Osteoblast (primary cell): Measurements from ENCODE around the gene LIF. TPM values are rescaled to one million over a fixed set of nuclear protein-coding genes. Genes with fewer than 3 reads are reported as not detected.
A peak's percentile ranks its signal among the peaks of the same experiment; 100 is the strongest.

Experiments used
- DNase-seq: peaks from one replicate; pipeline ENCODE4 v3.0.0; 2011; ENCODE audit warnings: low spot score, mixed read lengths; ENCODE audit not compliant: insufficient read length; ENCODE audit errors: missing footprints
- H2AFZ ChIP-seq: 2 replicates; pipeline ENCODE4 v1.6.0; 2011; ENCODE audit warnings: mild to moderate bottlenecking, low read length
- H3K27ac ChIP-seq: 2 replicates; pipeline ENCODE4 v1.5.1; 2011; ENCODE audit warnings: mild to moderate bottlenecking, low read depth, low read length, moderate library complexity
- H3K27me3 ChIP-seq: 2 replicates; pipeline ENCODE4 v1.6.0; 2012; ENCODE audit warnings: mild to moderate bottlenecking, control low read depth, inconsistent platforms, low read length, moderate library complexity; ENCODE audit not compliant: insufficient read depth
- H3K36me3 ChIP-seq: 2 replicates; pipeline ENCODE4 v1.5.1; 2011; ENCODE audit warnings: mild to moderate bottlenecking, low read length, control low read depth, moderate library complexity; ENCODE audit not compliant: insufficient read depth
- H3K4me1 ChIP-seq: 2 replicates; pipeline ENCODE4 v1.5.1; 2011; ENCODE audit warnings: mild to moderate bottlenecking, low read length, control low read depth, moderate library complexity; ENCODE audit not compliant: insufficient read depth
- H3K4me2 ChIP-seq: 2 replicates; pipeline ENCODE4 v1.6.0; 2011; ENCODE audit warnings: mild to moderate bottlenecking, low read length; ENCODE audit not compliant: insufficient read depth
- H3K4me3 ChIP-seq: fragments of 200-600 bp; sonication (generic); 3 replicates; pipeline ENCODE4 v1.5.1; 2012; ENCODE audit warnings: mild to moderate bottlenecking, low read length, inconsistent platforms; ENCODE audit not compliant: insufficient read depth
- H3K79me2 ChIP-seq: 2 replicates; pipeline ENCODE4 v1.6.0; 2012; ENCODE audit warnings: mild to moderate bottlenecking, low read length, control low read depth, inconsistent platforms; ENCODE audit not compliant: insufficient read depth
- H3K9me3 ChIP-seq: 2 replicates; pipeline ENCODE4 v1.5.1; 2011; ENCODE audit warnings: low read depth, low read length, control low read depth
- H4K20me1 ChIP-seq: 2 replicates; pipeline ENCODE4 v1.6.0; 2012; ENCODE audit warnings: mild to moderate bottlenecking, low read length, control low read depth; ENCODE audit not compliant: insufficient read depth
- CTCF ChIP-seq: IDR thresholded peaks from 2 replicates; pipeline ENCODE4 v1.5.1; 2011; ENCODE audit warnings: mild to moderate bottlenecking, low read depth, low read length, moderate library complexity; ENCODE audit errors: extremely low read depth
- total RNA-seq: library from RNA; depleted of rRNA; stranded (reverse); fragments of >200 nt; gene quantifications from 2 replicates; pipeline ENCODE4 v1.2.3, GENCODE V29; 2012

Gene LIF
- total RNA-seq, result 3.2 and 3.3 TPM in 2 replicates

GRCh38 chr22:30245985-30246813, at the start of gene LIF:
Gene LIF, minus strand, starts transcription at chr22:30246759. Its CDS starts 64 bp downstream, at chr22:30246695.
- peaks cover 14% of the 10 kb centered on the region for H4K20me1 ChIP-seq
- H3K27ac ChIP-seq, result peak within 1 kb of the TSS; percentile 96
- peak within 1 kb of the TSS; percentile 96 for H3K4me2 ChIP-seq
- peaks cover 61% of the 10 kb centered on the region for H3K79me2 ChIP-seq
- TF ChIP-seq CTCF, result no peak
- H3K4me3 ChIP-seq, result peak within 1 kb of the TSS; percentile 93
- H2AFZ ChIP-seq, result peak within 1 kb of the TSS; percentile 47
- H3K36me3 ChIP-seq, result peaks cover 37% of the 10 kb centered on the region
- peaks cover 59% of the 10 kb centered on the region for H3K4me1 ChIP-seq
- no peaks in the 10 kb centered on the region for H3K9me3 ChIP-seq
- no peaks in the 10 kb centered on the region for H3K27me3 ChIP-seq
- DNase-seq, result peak; percentile 92

GRCh38 chr22:30296324-30296723, 49.8 kb upstream of the LIF start:
- peak; percentile 52 for DNase-seq
- no peak overlapping the region for H2AFZ ChIP-seq
- no peaks in the 10 kb centered on the region for H3K9me3 ChIP-seq
- peaks cover under 1% of the 10 kb centered on the region for H3K4me1 ChIP-seq
- H3K27ac ChIP-seq, result no peak overlapping the region
- H3K79me2 ChIP-seq, result peaks cover 37% of the 10 kb centered on the region
- no peak overlapping the region for H3K4me2 ChIP-seq
- no peak for TF ChIP-seq CTCF
- no peak overlapping the region for H3K4me3 ChIP-seq
- no peaks in the 10 kb centered on the region for H3K27me3 ChIP-seq
- peaks cover 44% of the 10 kb centered on the region for H4K20me1 ChIP-seq
- H3K36me3 ChIP-seq, result peaks cover 72% of the 10 kb centered on the region

GRCh38 chr22:30295576-30295975, 49.0 kb upstream of the LIF start:
- TF ChIP-seq CTCF, result no peak
- DNase-seq, result peak; percentile 55
- Histone ChIP-seq H3K79me2 (peaks cover 29% of the 10 kb centered on the region), H3K4me1 (peaks cover 8% of the 10 kb centered on the region), H3K9me3 (no peaks in the 10 kb centered on the region), H3K27me3 (no peaks in the 10 kb centered on the region), H3K4me3 (no peak overlapping the region), H3K36me3 (peaks cover 65% of the 10 kb centered on the region), H4K20me1 (peaks cover 45% of the 10 kb centered on the region), H2AFZ (no peak overlapping the region), H3K27ac (no peak overlapping the region), H3K4me2 (no peak overlapping the region)

GRCh38 chr22:30294830-30295229, 48.3 kb upstream of the LIF start:
- H4K20me1 ChIP-seq, result peaks cover 46% of the 10 kb centered on the region
- no peak for TF ChIP-seq CTCF
- DNase-seq, result peak; percentile 45
- H3K79me2 ChIP-seq, result peaks cover 25% of the 10 kb centered on the region
- no peak overlapping the region for H3K4me3 ChIP-seq
- peaks cover 61% of the 10 kb centered on the region for H3K36me3 ChIP-seq
- H3K4me1 ChIP-seq, result peaks cover 15% of the 10 kb centered on the region
- no peaks in the 10 kb centered on the region for H3K27me3 ChIP-seq
- H3K9me3 ChIP-seq, result no peaks in the 10 kb centered on the region
- no peak overlapping the region for H3K27ac ChIP-seq
- H3K4me2 ChIP-seq, result no peak overlapping the region
- no peak overlapping the region for H2AFZ ChIP-seq
